SK-N-DZ (cell line): ENCODE measurements around the gene IRF6. TPM values are rescaled to one million over a fixed set of nuclear protein-coding genes. Genes with fewer than 3 reads are reported as not detected.
A peak's percentile ranks its signal among the peaks of the same experiment; 100 is the strongest.

Source experiments
- DNase-seq: peaks from one replicate; pipeline ENCODE4 v3.0.0-alpha.2; 2015; ENCODE audit warnings: low spot score
- polyA plus RNA-seq, 2 experiments: library from polyadenylated mRNA; depleted of rRNA; stranded (reverse); fragments of >200 nt; gene quantifications; 2 replicates each; pipeline ENCODE4 v1.2.3, GENCODE V29; 2014

IRF6 gene
- polyA plus RNA-seq (2014; cell fraction: cytosol; rRNA removed), result not detected in 2 replicates
- polyA plus RNA-seq (2014; cell fraction: nucleus; rRNA removed), result 0.37 TPM in 1 of 2 replicates, not detected in the other

DNA sequence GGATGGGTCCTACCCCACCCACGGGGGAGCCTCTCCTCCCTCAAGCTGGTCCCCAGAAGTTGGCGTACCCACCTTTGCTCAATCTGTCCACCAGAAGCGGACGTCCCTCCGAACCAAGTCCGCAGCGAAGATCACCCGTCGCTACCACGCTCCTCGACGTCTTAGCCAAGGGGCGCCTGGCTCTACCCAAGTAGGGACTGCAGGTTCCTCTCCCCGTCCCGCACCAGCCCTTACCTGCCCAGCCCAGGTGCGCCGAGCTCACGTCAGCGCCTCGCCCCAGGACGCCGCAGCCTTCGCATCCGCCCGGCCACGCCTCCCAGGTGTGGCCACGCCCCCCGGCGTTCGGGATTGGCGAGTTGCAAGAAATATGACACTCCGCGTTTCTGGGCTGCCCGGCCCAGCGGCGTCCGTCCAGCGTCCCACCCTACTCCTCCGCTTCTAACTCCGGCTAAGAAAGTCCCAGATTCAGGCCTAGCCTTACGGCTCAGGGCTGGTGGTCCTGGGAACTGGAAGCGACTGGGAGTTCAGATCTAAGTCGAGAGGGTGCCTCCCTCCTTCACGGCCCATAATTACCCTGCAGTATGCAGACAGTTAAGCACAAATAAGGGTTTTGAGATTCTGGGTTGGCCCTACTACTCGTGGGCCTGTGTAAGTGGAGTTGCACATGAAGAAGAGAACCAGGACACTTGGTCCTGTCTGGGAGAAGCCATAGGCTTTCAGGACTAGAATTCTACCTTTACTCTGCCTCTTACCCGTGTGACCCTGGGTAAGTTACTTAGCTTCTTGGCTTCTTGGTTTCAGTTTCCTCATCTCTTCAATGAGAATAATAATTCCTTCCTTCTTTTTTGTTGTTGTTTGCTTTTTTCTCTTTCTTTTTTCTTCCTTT lies at the start of gene IRF6:
IRF6 (minus strand) TSS at position 268 of the 886 bp plus-strand sequence. CDS start 4,729 bp downstream, outside the sequence.
- DNase-seq, result no peak

DNA sequence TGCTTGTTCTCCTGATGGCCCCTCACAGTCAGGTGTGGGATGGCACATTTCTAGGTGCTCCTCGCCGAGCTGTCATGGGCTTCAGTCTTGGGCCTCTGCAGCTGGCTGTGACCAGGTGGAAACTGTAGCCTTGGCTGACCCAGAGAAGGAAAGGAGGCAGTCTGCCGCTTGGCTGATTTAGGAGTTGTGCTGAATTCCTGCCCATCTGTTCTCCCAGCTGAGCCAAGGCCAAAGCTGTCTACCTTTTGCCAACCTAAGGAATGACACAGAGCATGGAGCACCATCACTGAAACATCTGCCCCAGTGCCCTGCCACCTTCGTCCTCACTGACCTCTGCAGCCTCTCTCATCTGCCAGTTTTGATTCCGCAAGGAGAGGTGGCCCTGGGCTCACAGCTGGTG lies 49.7 kb upstream of the IRF6 start:
- no peak for DNase-seq

DNA sequence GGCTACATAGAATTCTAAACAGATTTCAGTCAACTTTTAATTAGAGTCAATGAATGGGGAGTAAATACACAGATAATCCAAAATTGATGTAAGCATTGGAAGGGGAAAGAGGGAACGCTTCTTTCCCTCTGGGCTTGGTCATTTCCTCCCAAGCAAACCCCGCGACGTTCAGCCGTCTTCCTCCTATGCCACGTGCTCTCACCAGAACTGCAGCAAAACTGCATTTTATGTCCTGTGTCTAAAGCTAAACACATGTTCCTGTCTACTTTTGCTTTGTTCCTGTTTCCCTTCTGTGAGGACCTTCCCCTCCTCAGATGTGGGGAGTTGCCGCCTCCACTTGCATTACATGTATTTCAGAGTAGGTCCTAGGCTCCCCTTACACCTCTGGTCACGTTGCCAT lies 49.1 kb upstream of the IRF6 start:
- no peak for DNase-seq

DNA sequence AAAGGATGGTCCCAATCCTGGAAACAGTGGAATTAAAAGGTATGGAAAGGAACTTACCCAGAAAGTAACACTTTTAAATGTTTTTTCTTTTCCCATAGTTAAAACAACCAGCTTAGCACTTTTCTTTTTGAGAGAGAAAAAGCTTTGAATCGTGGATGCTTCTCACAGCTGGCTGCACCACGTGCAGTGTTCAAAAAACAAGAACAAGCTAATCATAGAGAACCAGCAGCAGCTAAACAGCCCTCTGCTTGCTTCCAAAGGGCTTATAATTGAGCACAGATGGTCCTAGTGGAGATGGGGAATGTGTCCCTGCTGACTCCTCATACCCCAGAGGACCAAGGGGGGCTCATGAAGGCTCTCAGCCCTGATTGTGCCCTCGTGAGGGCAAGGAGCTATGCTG lies 48.3 kb upstream of the IRF6 start:
- DNase-seq, result no peak

DNA sequence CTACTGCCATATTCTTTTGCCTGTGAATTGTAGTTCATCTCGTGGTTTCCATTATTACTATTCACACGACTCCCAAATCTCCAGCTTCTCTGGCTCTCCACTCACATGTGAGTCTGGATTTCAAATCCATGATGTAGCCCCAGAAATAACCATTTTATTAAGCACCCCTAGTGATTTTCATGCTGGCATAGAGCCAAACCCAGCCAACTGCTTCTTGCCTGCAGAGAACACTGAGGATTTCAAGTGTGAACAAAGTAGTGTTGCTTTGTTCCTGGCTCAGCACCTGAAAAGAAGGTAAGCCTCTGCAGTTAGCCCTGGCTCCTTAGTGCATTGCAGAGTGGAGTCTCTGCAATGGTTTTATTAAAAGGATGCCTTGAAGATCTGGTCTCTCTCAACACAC lies 47.7 kb upstream of the IRF6 start:
- no peak for DNase-seq

DNA sequence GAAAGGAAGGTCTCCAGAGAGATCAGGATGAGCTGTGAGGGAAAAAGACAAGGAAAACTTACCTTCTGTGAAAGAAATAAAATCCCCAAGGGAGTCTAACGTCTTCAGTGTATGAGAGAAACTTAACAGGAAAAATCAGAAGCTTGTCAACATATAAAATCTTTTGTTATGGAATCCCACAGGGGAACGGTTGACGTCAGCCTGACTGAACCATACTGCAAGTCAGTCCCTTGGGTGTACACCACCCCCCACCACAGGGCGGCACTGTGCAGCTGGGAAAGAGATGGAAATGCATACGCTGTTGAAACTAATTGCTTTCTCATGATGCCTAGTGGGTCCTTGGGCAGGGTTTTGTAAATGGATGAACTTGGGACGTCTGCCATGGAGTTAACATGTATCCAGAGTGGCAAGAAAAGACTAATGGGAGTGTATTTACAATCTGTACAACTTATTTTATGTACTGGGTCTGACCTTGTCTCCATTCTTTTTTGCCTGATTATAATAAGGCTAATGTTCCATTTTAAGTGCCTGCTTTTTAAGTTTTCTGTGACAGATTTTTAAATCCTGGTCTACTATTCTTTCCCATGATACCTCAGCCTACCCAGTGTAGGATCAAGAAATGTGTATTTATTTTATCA lies 44.5 kb upstream of the IRF6 start:
- DNase-seq, result peak; percentile 56

DNA sequence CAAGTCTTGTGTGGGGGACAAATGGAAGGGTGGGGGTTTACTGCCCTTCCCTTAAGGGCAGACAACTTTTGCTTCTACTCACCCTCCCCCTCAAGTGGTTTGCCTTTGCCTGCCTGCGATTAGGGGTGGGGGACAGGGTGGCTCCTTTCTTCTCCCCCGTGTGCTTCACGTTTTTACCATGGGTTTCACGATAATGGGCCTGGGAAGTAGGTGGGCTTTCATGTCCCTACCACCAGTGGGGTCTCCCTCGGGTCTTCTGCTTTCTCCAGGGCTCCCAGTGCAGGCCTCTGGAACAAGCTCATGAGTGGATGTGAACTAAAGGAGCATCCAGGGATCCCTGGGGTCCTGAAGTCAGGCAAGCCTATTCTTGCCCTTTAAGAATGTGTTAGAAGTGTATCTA lies 43.4 kb upstream of the IRF6 start:
- DNase-seq, result no peak

DNA sequence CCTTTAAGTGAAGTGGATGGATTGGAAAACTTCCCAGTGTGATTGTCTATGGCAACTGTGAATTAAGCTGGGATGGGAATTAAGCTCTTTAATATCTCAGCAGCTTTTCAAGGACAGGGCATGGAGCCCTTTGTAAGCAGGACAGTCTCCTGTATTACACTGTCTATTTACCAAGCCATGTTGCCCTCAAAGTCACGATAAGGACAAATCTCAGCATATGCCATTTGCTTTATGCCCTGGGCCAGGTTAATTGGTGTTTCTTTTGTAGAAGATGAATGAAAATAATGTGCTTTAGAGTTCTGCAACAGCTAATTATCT lies 39.4 kb upstream of the IRF6 start:
- no peak for DNase-seq

DNA sequence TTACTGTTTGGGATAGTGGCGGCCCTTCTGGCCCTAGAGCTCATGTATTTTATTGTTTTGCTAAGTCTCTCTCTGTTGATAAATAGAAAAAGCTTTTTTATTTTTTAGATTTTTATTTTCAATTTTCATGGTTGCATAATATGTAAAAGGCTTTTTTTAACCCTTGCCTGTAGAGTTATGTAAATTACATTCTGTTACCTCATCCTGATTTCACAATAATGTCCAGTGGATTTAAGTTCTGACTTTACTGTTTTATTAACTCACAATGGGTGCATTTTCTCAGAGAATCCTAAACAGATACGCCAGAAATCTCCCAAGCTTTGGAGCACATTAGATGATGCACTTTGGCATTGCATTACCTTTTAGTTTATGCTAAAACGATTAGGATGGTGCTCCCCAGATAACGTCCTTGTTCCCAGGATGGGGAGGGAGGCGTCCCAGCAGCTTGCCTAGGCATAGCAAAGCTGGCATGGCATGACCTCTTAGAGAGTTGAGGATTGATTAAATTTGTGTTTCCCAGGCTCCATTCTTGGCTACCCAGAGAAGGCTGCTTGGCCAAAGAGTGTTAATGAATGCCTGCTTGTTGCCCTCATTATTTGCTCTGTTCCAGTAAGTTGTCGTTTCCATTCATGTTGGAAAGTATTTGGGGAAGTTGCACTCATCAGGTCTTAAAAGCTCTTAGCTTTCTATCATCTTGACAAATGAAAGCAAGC lies 38.9 kb upstream of the IRF6 start:
- DNase-seq, result no peak

DNA sequence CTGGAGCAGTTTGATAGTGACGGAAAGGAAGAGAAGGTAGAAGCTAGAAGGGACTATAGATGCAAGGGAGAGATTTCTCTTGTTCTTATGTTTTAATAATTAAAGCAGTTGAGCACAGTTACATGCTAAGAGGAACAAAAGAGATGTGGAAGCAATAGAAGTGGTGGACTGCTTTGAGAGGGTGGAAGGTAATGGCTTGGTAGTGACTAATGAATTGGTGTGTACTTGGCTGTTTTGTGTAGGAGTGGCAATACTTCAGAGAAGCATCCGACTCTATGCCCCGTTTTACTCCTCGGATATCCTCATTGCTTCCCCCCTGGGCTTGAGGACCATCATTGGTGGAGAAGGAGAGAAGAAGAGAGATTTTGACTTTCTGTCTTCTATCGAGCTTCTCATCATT lies 34.7 kb upstream of the IRF6 start:
- no peak for DNase-seq

DNA sequence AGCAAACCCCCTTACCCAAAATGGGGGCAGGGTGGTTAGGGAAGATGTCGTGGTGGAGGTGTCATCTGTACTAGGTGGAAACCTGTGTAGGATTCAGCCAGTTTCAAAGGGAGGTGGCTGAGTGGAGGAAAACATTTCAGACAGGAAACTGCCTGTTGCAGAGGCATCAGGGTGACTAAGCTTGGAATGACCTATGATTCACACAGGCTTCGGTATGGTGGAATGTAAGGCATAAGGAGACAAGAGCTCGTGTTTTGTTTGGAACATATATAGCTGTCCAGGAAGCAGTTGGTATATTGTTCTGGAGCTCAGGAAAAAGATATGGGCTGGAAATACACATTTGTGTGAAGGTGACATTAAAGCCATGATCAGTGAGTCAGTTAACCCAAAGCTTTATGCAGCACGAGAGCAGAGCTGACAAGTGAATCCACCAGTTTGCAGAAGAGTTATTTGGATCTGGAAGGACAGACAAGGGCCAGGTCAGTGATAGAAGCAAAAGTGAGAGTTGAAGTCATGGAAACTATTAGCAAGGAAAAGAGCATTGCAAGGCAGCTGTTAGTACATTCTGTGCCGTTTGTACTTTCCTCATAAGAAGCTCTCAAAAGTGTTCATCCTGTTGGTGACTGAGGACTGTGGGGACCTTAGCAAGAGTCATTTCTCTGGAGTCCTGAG lies 34.1 kb upstream of the IRF6 start:
- no peak for DNase-seq

DNA sequence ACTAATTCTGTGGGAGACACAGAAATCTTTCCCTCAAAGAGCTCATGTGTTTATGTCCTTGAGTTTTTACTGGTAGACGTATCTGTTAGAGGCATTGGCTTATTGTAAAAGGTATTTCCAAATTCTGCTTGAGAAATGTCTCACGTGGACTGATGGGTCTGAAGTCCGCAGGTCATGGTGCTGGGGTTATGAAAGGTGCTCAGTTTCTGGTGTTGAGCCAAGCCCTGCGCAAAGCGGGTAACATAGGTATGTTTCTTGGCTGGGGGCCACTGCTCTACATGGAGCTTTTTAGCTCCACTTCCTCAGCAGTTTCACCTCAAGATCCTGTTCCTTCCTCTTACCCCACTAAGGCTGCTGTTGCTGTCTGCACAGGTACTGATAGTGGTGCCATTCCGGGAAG lies 32.6 kb upstream of the IRF6 start:
- DNase-seq, result no peak

DNA sequence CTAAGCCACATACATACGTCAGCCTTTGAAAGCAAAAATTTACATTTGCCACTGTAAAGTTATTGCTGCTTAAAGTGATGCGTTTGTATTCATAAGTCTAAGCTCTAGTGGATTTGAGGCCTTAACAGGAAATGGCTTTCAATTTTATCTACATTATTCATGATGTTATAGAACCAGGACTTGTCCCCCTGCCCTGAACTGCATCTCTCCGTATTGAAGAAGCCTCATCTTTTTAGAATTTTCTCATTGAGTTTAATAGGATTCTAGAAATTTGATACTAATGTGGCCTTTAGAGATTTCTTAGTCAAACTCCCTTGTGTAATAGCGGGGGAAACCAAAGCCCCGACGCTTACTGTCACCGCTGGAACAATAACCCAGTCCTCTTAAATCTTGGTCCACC lies 31.7 kb upstream of the IRF6 start:
- DNase-seq, result no peak

DNA sequence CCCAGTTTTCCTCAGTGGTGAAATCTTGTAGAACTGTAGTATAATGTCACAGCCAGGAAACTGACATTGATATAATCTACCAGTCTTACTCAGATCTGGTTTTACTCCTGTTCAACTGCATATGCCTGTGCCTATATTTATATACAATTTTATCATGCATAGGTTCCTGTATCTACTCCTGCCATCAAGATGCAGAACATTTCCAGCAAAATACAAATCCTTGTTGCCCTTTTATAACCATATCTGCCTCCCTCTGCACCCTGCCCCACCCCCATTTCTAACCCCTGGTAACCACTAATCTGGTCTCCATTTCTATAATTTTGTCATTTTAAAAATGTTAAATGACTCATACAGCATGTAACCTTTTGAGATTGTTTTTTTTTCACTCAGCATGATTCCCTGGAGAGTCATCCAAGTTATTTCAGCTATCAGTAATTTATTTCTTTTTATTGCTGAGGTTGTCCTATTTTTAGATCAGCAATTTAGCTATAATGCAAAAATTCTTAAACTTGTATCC lies 29.9 kb upstream of the IRF6 start:
- no peak for DNase-seq

DNA sequence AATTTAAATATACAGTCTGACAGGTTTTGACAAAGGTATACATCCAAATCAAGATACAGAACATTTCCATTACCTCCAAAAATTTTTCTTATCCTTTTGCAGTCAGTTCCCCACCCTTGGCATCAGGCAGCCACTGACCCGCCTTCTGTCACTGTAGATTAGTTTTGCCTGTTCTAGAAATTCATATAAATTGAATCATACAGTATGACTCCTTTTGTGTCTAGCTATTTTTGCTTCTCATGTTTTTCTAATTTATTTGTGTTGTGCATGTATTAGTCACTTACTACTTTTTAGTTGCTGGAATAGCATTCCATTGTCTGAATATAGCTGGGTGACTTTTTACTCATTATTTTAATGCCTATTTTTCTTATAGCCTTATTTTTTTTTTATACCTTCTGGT lies 25.7 kb upstream of the IRF6 start:
- no peak for DNase-seq

DNA sequence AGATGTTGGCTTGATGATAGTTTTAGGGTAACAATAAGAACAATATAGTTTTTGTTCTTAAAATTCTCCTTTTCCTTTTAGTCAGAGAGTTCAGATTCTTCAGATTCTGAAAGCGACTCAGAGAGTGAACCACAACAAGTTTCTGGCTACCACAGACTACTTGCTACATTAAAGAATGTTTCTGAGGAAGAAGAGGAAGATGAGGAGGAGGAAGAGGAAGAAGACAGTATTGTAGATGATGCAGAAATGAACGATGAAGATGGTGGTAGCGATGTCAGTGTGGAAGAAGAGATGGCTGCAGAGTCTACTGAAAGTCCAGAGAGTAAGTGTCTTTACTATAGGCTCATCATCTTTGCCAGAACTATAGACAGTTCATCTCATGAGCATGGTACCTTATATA lies 24.8 kb upstream of the IRF6 start:
- DNase-seq, result no peak

DNA sequence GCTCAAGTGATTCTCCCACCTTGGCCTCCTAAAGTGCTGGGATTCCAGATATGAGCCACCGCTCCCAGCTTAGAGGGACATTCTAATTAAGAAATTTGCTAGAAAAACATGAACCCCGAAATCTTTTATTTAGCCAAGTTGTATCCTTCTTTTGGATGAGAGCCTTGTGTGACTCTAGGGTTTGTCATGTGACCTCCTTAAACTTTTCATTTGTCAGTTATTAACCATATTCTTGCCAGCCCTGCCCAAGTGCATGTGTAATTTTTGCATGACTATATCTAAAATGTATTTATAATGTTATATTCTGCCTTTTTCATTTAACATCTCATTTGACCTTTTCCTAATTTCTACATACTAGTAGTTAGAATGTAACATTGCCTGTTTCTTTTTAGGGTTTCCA lies 23.8 kb upstream of the IRF6 start:
- DNase-seq, result no peak

DNA sequence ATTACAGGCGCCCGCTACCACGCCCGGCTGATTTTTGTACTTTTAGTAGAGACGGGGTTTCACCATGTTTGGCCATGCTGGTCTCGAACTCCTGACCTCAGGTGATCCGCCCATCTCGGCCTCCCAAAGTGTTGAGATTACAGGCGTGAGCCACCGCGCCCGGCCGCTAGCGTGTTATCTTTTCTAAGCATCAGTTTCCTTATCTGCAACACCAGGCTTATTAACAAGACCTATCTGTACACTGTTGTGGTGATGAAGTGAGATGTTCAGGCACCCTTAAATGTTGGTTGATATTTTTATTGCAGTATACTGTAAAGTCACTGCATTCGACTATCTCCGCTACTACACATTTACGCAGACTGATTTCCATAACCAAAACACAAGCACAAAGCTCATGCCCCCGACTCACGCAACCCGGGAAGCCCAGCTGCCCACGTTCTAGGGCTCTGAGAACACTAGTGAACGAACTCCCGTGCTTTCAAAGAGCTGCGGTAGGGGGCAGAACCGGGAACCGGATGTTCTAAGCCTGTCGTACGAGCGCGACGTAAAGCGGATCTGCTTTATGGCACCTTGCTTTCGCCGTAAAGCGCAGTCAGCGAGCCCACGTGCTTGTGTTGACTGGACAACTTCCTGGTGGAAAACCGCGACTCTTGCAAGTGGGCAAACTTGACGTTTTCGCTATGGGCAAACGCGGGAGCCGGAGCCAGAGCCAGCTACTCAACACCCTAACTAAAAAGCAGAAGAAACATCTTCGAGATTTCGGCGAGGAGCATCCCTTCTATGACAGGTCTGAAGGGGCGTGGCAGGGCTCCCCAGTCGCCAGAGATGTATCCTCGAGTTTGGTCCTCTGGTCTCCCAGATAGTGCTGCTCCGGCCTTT lies 21.7 kb upstream of the IRF6 start, which contains the start of gene UTP25:
UTP25 (plus strand) TSS at position 589 of the 879 bp plus-strand sequence; CDS start at position 681, 92 bp downstream.
- peak; percentile 95 for DNase-seq

DNA sequence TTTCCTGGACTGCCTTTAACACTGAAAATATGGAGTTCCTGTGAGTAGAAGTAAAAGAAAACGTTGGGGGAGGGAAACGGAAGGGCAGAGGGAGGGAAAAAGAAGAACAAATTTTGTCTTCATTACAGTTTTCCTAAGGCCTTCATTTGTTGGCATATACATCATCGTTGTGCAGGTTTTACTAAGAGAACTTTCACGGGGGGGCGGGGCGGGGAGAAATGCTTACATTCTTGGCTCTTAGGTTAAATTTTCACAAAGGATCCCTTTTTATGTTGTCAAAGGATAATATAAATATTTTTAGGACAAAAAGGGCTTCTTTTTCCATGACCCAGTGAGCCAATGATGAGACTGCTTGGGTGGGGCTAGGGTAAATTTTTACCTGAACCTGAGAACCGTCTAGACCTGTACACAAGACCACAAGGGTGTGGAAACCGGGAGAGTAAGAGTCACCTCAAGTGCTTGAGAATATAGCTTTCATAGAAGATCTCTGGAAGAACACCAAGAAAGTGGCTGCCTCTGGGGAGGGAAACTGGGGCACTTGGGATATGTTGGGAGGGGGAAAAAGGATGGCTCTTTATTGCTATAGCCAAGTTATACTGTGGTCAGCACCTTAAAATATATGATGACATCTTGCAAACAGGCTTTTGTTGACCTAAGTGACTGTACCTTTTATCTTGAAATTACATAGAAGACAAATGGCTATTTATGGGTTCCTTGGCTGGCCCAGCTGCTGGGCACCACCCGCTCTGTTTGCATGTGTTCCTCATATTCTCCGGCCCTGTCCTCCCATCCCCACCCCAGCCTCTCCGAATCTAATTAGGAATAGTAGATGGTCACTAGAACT lies 19.9 kb upstream of the IRF6 start:
- no peak for DNase-seq
